Measurements from ENCODE around the gene MARVELD1.
"Not testable (repeated sequence)": the region's sequence is repeated elsewhere in the genome, so short reads cannot be mapped to it uniquely, and the experiment has no call there.

MARVELD1 gene

GRCh38 chr10:97690133-97690532 is 23.4 kb upstream of the MARVELD1 start:
- DNase-seq = no peak

DNA sequence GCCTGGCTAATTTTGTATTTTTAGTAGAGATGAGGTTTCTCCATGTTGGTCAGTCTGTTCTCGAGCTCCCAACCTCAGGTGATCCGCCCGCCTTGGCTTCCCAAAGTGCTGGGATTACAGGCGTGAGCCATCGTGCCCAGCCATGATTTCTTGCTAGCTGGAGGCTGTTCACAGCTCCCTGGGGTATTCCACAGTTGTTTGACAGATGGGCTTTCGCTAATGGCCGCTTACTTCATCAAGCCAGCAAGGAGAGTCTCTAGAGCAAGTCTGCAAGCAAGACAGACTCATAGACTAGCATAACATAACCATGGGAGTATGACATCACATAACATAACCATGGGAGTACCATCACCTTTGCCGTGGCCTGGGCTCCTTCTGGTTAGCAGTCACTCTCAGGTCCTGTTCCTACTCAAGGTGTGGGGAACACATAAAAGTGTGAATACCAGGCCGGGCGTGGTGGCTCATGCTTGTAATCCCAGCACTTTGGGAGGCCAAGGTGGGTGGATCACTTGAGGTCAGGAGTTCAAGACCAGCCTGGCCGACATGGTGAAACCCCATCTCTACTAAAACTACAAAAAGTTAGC is 15.4 kb upstream of the MARVELD1 start:
- not testable (repeated sequence) for DNase-seq

DNA sequence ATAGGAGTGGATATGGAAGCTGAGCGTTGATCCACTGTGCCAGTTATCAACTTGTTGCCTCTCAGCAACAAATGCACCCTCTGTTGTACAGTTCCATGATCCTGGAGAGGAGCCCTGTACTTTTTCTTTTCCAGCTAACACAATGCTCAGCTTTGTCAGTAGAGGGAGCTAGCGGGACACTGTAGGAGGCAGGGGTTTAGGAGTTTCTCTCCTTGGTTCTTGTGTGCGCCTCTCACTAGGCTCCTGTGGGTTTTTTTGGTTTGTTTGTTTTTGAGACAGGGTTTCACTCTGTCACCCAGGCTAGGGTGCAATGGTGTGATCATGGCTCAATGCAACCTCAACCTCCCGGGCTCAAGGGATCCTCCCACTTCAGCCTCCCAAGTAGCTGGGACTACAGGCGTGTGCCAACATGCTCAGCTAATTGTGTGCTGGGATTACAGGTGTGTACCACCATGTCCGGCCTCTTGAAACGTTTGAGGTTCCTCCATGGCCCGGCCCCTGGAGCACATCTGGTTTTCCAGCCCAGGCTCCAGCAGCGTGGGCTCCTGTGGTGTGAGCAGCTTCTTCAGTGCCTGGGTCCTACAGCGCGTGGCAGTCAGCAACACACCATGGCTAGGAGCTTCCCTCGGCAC is 12.0 kb upstream of the MARVELD1 start:
- DNase-seq = peak; percentile 71

- no peak for DNase-seq
These were observed 10.0 kb upstream of the MARVELD1 start for GRCh38 chr10:97703398-97704067.

- DNase-seq = no peak
These were observed 9.2 kb upstream of the MARVELD1 start for GRCh38 chr10:97704341-97704740.

- DNase-seq = no peak
These were observed 8.4 kb upstream of the MARVELD1 start for GRCh38 chr10:97705006-97705670.

DNA sequence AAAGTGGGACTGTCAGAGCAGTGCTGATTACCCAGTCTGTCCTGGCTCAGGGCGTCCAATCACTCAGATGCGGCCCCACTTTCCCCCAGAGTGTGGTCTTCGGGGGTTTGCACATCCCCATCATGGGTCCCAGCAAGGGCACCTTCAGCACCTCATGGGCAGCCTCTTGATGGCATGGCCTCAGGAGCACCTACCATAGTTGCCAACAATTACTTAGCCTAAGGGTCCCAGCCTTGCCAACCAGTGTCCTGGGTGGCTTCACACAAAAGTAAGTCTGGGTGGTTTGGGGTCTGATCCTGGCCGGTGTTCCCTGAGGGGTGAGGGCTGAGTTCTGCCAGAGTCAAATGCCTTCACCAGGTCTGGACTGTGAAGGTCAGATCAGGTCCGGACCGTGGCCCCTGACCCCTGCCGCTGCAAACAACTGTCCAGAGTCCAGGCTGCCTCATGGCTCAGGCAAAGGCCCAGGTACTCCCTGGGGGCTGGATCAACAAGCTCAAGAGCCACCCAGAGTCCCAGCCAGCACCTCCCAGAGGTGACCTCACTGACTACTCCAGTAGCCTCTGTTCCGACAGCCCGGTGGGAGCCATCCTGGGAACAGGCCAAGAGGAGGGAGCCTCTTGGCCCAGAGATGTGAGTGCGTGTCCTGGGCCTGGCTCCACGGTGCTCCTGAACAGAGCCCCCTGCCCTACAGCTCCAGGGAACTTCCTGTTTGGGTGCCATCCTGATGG is 6.2 kb upstream of the MARVELD1 start:
- no peak for DNase-seq

- no peak for DNase-seq
These were observed 5.4 kb upstream of the MARVELD1 start for GRCh38 chr10:97708167-97708566.

- peak; percentile 82 for DNase-seq
These were observed 4.3 kb upstream of the MARVELD1 start for GRCh38 chr10:97708976-97709946.

GRCh38 chr10:97711640-97712572 is 1.6 kb upstream of the MARVELD1 start:
- DNase-seq = no peak

DNA sequence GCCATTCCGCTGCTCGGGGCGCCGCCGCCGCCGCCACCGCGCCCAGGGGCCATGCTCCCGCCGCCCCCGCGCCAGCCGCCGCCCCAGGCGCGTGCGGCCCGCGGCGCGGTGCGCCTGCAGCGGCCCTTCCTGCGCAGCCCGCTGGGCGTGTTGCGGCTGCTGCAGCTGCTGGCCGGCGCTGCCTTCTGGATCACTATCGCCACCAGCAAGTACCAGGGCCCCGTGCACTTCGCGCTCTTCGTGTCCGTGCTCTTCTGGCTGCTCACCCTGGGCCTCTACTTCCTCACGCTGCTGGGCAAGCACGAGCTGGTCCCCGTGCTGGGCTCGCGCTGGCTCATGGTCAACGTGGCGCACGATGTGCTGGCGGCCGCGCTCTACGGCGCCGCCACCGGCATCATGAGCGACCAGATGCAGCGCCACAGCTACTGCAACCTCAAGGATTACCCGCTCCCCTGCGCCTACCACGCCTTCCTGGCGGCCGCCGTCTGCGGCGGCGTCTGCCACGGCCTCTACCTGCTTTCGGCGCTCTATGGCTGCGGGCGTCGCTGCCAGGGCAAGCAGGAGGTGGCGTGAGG is 383 bp downstream of the MARVELD1 start:
- DNase-seq = peak; percentile 68

DNA sequence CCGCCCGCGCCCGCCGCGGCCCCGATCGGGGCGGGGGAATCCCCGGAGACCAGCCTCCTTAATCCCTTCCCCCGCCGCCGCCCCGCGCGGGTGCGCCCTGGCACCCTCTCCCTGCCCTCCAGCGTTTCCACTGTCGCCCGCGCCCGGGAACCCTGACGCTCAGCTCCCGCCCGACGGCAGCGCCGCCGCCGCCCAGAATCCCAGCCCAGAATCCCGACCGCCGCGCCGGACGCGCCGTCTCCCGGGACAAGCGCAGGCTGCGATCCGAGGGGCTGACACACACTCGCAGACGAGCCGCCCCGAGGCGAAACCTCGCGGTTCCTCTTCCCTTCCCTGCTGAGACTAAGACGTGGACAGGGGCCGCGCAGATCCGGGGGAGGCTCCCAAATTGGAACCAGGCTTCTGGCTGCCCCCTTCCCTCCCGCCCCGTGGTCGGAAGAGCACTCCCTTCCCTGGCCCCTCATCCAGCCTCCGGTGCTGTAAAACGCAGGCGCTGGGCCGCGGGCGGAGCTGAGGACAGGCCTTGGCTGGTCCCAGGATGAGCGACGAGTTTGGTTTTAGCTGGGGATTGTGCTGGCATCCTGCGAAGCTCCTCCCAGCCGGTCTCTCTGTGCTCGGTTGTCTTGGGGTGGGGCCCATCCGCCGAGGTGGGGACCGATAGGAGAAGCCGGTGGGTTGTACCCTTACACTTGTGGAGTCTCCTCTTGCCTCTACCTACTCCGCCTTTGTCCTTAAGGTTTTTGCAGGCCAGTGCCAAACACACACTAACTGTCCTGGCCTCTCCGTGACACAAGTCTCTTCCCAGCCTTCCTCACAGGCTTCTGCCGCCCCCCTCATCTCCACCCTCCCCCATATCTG is 1.1 kb downstream of the MARVELD1 start:
- peak; percentile 77 for DNase-seq

DNA sequence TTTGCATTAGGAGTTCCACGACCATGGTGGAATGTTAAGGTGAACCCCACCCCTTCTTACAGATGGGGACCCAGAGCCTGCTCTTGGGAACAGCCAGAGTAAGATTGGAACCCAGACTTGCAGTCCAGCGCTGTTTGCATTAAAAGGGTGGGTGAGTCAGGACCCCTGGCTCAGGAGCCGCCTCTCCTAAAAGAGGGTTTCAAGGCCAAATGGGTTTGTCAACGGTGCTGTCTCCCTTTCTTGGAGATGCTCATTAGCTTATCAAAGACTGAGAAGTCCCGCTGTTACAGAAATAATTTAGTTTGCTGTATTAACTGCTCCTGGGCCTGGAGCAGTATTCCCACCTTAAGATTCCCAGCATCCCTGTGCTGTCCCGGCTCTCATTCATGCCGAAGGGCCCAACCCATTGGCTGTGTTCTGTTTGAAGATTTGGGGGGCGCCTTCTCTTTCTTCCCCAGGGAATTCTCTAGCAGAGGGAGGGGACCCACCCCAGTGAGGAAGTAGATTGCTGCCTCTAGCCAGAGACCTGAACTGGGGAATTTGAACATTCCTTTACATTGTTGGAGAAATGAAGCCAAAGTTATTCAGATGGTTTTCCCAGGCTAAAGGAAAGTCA is 1.8 kb downstream of the MARVELD1 start:
- no peak for DNase-seq

GRCh38 chr10:97717627-97718026 is 4.1 kb downstream of the MARVELD1 start:
- no peak for DNase-seq

- no peak for DNase-seq
These were observed 4.6 kb downstream of the MARVELD1 start for GRCh38 chr10:97718178-97718577.

GRCh38 chr10:97718659-97719142 is 5.2 kb downstream of the MARVELD1 start:
- DNase-seq = no peak

DNA sequence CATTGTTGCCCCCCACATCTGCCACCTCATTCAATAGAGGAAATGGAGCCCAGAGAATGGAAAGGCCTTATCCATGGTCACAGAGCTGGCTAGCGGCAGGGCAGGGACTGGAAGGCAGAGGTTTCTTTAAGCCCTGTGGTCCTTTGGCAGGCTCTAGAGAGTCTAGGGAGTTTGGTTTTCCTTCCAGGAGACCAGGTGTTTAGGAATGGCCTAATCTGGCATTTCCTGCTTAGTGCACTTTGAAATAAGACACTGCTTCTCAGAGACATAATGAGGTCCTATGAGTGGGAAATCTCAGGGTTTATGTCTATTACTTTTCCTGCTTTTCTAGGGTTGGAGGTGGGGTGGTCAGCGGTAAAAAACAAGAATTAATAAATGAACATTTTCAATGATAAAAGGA is 6.1 kb downstream of the MARVELD1 start:
- DNase-seq = no peak
